Endothelial cell of hepatic sinusoid (primary cell): Measurements from ENCODE around the gene CACNA1S.

Source experiments
- in situ Hi-C: cut with HindIII; loops from 2 replicates; pipeline ENCODE4 v1.10.0; 2017; ENCODE audit warnings: low sequenced_read_pairs

CACNA1S gene

GRCh38 chr1:201119206-201120197 lies 7.3 kb upstream of the CACNA1S start:
- in situ Hi-C loops = loop anchor here (5.0 kb wide), 1 partner anchor 38 kb away; no protein-coding TSS in a partner anchor

DNA sequence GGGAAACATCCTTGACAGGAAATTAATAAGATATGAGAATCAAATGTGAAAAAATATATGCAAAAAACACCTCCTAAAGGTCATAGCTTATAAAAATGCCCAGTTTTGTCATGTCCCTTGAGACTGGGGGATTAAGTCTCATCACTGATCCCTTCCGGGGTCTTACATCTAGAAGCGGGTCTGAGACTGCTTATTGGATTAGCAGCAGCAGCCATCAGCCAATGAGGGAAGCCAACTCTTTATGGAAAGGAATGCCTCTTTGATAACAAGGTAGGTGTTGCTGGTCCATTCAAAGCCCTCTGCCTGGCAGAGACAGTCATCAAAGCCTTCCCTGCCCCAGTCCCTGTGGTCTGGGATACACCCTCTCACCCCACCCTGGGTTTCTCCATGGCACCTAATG lies 3.9 kb upstream of the CACNA1S start:
- in situ Hi-C loops = loop anchor here (5.0 kb wide), 1 partner anchor 41 kb away; no protein-coding TSS in a partner anchor

DNA sequence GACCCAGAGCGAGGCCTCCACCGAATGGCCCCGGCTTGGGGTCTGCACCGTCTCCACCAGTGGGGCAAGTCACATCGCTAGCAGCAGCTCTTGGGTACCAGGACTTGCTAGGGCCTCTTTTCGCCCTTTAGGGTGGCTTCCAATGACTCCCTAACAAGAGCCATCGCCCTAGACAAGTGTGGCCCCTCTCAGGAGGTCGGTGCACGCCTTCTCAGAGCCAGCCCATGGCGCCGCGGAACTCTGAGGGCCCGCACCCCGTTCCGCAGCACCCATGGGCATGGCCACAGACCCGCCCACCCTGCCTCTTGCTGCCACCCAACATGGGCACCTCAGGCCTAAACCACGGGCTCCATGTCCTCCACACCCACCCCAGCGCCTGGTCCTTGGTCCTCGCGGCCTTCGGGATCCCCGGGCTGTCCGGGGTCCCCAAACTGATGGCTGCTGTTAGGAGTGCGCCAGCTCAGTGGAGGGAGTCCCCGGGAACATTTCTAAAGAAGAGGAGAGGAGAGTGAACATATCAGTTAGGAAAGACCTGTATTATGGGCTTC lies 3.2 kb upstream of the CACNA1S start:
- in situ Hi-C loops = loop anchor here (5.0 kb wide), 1 partner anchor 42 kb away; no protein-coding TSS in a partner anchor

DNA sequence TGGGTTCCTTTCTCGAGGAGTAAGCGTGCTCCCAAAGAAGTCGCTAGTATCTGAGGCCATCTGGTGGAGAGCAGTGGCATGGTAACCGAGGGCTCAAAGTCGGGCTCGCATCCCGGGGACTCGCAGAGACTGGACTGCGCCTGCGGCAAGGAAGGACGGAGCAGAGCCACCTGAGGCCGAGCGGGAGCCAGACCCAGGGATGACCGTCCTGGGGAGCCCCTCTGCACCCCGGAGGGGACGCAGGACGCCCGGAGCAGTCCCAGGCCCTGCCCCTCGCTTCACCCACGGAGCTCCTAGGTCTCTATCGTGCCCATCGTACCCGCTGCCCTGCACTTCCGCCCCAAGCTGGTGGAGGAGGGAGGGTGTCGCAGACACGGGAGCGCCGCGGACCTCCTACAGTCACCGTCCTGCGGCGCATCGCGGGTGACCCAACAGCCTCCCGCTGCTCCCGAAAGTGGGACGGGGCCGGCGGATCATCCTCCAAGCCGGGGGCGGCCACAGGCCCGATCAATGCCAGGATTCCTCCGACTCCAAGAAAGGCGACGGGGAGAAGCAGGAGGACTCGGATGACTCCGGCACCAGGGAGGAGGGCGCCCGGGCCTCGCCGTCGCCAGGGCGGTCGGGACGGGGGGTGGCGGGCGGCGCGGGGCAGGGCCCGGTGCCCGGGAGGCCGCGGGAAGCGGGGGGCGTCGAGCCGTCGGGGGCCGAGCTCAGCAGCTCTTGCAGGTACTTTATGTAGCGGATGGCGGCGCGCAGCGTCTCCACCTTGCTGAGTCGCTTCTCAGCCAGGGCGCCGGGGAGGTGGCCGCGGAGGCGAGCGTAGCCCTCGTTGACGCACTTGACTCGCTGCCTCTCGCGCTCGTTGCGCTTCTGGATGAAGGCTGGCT lies 2.3 kb upstream of the CACNA1S start:
- in situ Hi-C loops = loop anchor here (5.0 kb wide), 1 partner anchor 43 kb away; no protein-coding TSS in a partner anchor

DNA sequence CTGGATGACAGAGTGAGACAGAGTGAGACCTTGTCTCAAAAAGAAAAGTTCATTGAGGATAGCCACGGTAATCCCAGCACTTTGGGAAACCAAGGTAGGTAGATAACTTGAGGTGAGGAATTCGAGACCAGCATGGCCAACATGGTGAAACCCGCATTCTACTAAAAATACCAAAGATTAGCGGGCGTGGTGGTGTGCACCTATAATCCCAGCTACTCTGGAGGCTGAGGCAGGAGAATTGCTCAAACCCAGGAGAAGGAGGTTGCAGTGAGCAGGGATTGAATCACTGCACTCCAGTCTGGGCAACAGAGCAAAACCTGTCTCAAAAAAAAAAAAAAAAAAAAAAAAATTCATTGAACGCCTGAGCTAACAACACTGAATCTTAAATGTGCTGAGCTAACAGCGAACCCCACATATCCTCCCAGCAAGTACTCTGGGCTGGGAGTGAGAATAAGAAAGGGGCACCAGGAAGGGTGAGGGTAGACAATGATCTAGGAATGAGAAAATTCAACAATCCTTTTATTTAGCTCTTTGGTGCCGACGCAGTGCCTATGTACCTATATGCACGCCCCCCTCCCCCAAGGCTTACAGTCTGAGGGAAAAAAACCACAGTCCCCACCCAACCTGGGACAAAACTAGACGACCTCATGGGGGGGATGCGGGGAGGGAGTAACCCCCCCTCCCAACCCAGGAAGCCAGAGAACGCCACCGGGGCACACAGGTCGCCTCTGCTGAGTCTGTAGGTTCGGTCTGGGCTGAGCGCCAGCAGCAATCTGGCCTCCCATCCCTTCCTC lies 1.4 kb upstream of the CACNA1S start:
- in situ Hi-C loops = no loop called here

GRCh38 chr1:201112926-201113325 lies 700 bp upstream of the CACNA1S start:
- in situ Hi-C loops = no loop called here

DNA sequence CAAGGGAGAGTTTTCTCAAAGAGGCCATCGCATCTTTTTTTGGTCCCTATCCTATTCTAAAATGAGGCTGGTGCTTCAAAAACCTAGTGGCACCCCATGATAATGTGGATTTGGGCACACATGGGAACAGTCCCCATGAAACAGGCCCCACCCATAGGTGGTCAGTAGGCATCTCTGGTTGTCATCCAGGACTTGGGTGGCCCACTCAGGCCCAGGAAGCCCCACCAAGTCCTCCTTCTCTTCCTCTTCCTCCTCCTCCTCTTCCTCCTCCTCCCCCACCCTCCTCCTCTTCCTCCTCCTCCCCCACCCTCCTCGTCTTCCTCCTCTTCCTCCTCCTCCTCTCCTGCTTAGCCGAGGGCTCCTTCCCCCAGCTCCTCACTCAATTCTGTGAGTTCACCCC lies 554 bp downstream of the CACNA1S start:
- in situ Hi-C loops = no loop called here

GRCh38 chr1:201111156-201111555 lies 1.1 kb downstream of the CACNA1S start:
- in situ Hi-C loops = no loop called here

DNA sequence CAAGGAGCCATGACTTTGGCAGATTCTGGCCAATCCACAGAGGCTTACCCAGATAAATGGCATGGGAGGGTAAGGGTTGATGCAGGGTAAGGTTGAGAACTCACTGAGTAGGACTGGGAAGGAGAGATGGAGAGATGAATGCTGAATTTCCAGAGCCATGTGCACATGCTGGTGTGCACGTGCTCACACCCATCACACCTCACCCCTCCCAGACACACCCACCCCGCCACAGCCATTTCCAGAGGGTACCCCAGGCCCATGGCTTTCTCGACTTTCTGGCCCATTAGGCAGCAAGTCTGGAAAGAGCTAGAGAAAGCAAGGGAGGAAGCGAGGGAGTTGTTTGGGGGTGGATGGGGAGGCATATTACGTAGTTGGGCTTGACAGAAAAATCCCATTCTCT lies 1.6 kb downstream of the CACNA1S start:
- in situ Hi-C loops = no loop called here

- in situ Hi-C loops = no loop called here
Observed at GRCh38 chr1:201110138-201110537, 2.1 kb downstream of the CACNA1S start.

DNA sequence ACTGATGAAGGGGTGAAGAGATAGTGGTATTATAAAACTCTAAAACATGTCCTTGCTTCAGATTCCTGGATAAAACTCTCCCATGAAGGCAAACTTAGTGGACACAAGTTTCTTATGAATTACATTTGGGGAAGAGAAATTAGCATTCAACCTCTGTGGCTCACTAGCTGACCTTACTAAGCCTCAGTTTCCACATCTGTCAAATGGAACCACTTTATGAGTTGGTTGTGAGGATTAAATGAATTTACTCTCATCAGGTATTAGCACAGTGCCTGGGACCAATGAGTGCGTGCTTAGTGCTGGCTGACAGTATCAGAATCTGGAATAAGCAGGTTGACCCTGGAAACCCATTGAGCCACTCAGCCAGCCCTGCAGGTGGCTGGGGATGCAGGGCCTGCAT lies 2.6 kb downstream of the CACNA1S start:
- in situ Hi-C loops = loop anchor here (5.0 kb wide), 1 partner anchor 67 kb away; no protein-coding TSS in a partner anchor

DNA sequence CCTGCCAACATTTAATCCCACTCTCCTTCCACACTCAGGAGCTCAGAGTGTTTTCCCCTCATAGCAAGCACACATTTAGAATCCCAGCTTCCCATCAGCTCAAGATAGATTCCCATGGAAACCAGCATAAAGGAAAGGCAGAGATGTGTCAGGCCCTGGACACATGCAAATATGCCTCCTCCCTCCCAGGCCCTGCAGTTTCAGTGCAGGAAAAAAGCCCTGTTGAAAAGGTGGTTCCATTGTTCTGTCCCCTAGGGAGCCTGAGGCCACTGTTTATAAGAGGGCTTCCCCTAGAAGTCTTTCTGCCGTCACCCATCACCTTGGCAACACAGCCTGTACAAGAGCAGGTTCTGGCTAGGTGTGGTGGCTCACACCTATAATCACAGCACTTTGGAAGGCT lies 3.6 kb downstream of the CACNA1S start:
- in situ Hi-C loops = loop anchor here (5.0 kb wide), 1 partner anchor 66 kb away; no protein-coding TSS in a partner anchor

DNA sequence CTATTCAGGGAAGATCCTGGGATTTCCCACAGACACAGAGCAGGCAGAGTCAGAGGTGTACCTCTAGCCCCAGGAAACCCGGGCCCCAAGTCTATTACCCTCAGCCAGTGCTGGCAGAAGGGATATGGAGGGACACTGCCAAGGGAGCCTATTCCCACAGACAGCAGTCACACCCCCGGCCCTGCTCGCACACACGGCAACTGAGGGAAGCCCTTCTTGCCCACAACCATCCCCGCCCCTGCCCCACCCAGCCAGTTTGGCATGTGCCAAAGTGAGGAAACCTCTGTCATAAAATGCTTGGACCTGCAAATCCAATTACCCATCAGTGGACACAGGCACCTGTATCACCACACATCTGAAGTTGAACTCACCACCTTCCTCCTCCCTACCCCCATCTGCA lies 6.5 kb downstream of the CACNA1S start:
- in situ Hi-C loops = loop anchor here (5.0 kb wide), 1 partner anchor 63 kb away; no protein-coding TSS in a partner anchor

- in situ Hi-C loops = no loop called here
Observed at GRCh38 chr1:201104141-201104540, 8.1 kb downstream of the CACNA1S start.

DNA sequence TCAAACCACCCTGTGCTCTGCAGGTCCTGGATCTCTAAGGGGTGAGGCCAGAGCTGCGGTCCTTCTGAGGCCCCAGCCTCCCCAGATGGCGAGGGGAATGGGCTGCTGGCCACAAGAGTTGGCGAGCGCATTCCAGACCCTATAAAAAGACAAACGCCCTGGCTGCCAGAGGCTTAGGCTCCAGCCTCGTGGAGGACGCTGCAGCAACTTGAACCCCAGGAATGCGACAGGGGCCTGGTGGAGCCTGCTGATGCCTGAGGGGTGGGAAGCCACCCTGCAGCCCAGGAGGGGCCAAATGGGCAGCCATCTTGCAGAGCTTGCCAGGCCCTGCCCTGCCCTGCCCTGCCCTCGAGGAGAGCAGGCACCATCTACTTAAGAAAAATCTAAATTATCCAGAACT lies 8.6 kb downstream of the CACNA1S start:
- in situ Hi-C loops = no loop called here

DNA sequence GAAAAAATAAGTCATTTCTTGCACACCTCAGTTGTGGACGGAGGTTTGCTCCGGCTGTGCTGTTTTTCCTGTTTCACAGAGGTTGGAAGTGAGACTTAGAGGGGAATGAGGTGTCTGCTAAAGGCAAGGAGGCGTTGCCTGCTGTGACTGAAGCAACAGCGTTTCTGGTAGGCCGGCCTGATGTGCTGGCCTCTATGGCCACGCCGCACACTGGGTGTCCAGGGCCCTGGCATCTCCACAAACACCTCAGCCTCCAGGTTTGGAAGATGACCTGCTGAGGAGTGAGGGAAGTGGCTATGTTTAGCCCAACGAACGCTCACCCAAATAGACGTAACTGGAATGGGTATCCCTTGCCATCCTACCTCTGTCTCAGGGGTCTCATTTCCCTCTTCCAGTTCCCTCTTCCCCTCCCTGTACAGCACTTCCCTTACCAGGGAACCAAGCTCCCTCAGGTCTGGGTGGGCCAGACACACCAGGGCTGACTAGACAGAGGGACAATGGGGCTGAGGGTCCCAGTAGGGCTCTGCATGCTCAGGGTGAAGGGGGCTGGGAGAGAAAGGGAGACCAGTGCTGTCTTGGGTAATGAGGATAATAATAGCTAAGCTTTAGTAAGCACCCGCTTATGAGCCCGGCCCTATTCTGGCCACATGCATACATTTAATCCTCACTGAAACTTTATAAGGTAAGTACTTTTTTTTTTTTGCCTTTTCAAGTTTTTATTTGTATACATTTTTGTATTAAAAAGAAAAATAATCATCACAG lies 11.9 kb downstream of the CACNA1S start:
- in situ Hi-C loops = no loop called here

- in situ Hi-C loops = no loop called here
Observed at GRCh38 chr1:201098992-201099677, 13.1 kb downstream of the CACNA1S start.

GRCh38 chr1:201096977-201097856 lies 15.0 kb downstream of the CACNA1S start:
- in situ Hi-C loops = no loop called here
